Activated CD8-positive, alpha-beta T cell treated with anti-CD3 and anti-CD28 coated beads, Interleukin-2, amount 10 ng/mL, durations not matched to agents 7 days and 5 days (primary cell): Measurements from ENCODE around the gene PTPN3. TPM values are rescaled to one million over a fixed set of nuclear protein-coding genes. Genes with fewer than 3 reads are reported as not detected.

Experiments
- ATAC-seq: fragments of 150-1000 bp; cut with Tn5 transposase; one replicate; pipeline ENCODE4 v1.10.0; 2021; ENCODE audit warnings: moderate library complexity
- CTCF ChIA-PET: fragments of 350-600 bp; sonication (Branson Sonifier 250); formaldehyde crosslinking; loops from one replicate; lab custom pipeline; 2021; ENCODE audit warnings: antibody characterized with exemption; lab: Charles Lee
- POLR2A ChIA-PET: fragments of 350-600 bp; sonication (Branson Sonifier 250); formaldehyde crosslinking; loops from one replicate; lab custom pipeline; 2021; ENCODE audit warnings: antibody characterized with exemption; lab: Charles Lee
- DNase-seq: peaks from one replicate; pipeline ENCODE4 v3.0.0-alpha.2; 2020
- H3K27ac Mint-ChIP-seq: one replicate; pipeline ENCODE4 v1.8.0; 2021; ENCODE audit warnings: mild to moderate bottlenecking, mixed read lengths
- H3K27me3 Mint-ChIP-seq: one replicate; pipeline ENCODE4 v1.8.0; 2021; ENCODE audit warnings: low read depth, mixed read lengths
- H3K36me3 Mint-ChIP-seq: one replicate; pipeline ENCODE4 v1.8.0; 2021; ENCODE audit warnings: low read depth, mixed read lengths
- H3K4me1 Mint-ChIP-seq: one replicate; pipeline ENCODE4 v1.8.0; 2021; ENCODE audit warnings: low read depth, mixed read lengths
- H3K4me3 Mint-ChIP-seq: one replicate; pipeline ENCODE4 v1.8.0; 2021; ENCODE audit warnings: mild to moderate bottlenecking, mixed read lengths
- H3K9me3 Mint-ChIP-seq: one replicate; pipeline ENCODE4 v1.8.0; 2022; ENCODE audit warnings: mixed read lengths; ENCODE audit not compliant: insufficient read depth
- total RNA-seq, 2 experiments: library from RNA; stranded (reverse); gene quantifications; one replicate each; pipeline ENCODE4 v1.2.3, GENCODE V29; 2021

PTPN3 gene
- total RNA-seq, 2 experiments from 2014 or later = 0.03 TPM; not detected in 1

- H3K27ac Mint-ChIP-seq = no peak overlapping the region
- POLR2A ChIA-PET = interaction anchor here (1.0 kb wide), 1 partner anchor 10 kb away, joined by 4 read pairs; no protein-coding TSS in a partner anchor
- DNase-seq = peak; percentile 62
These were observed 96.7 kb downstream of the PTPN3 start for GRCh38 chr9:109401169-109401989.

GRCh38 chr9:109399258-109399767, 98.8 kb downstream of the PTPN3 start:
- H3K36me3 Mint-ChIP-seq = no peaks in the 10 kb centered on the region
- CTCF ChIA-PET = interaction anchor here (1.3 to 1.4 kb wide), 2 partner anchors 18 to 68 kb away, joined by 3 read pairs; no protein-coding TSS in a partner anchor
- H3K27ac Mint-ChIP-seq = no peak overlapping the region
- no peak for DNase-seq
- peaks cover 5% of the 10 kb centered on the region for H3K4me1 Mint-ChIP-seq
- H3K4me3 Mint-ChIP-seq = no peak overlapping the region
- ATAC-seq = no peak
- H3K27me3 Mint-ChIP-seq = peaks cover 12% of the 10 kb centered on the region
- POLR2A ChIA-PET = interaction anchor here (0.6 kb wide), 2 partner anchors 248 to 504 kb away, joined by 3 read pairs; no protein-coding TSS in a partner anchor
- H3K9me3 Mint-ChIP-seq = no peaks in the 10 kb centered on the region

More at GRCh38 chr9:109401169-109401989, 96.7 kb downstream of the PTPN3 start:
- H3K9me3 Mint-ChIP-seq = no peaks in the 10 kb centered on the region
- H3K27me3 Mint-ChIP-seq = peaks cover 12% of the 10 kb centered on the region
- no peak for ATAC-seq
- H3K36me3 Mint-ChIP-seq = no peaks in the 10 kb centered on the region
- no peak overlapping the region for H3K4me3 Mint-ChIP-seq
- CTCF ChIA-PET = interaction anchor here (1.0 to 1.8 kb wide), 5 partner anchors 10 to 93 kb away, joined by 3 to 7 read pairs (median 3); no protein-coding TSS in a partner anchor
- H3K4me1 Mint-ChIP-seq = peaks cover 5% of the 10 kb centered on the region

- Mint-ChIP-seq H3K27me3 (peaks cover 10% of the 10 kb centered on the region), H3K36me3 (no peaks in the 10 kb centered on the region), H3K27ac (no peak overlapping the region), H3K4me3 (no peak overlapping the region), H3K4me1 (peaks cover 2% of the 10 kb centered on the region), H3K9me3 (no peaks in the 10 kb centered on the region)
- ChIA-PET POLR2A (no interaction called here), CTCF (no interaction called here)
- ATAC-seq (no peak), DNase-seq (no peak)
These were observed 106.9 kb downstream of the PTPN3 start for GRCh38 chr9:109391176-109391575.

GRCh38 chr9:109387856-109388255, 110.3 kb downstream of the PTPN3 start:
- ChIA-PET CTCF (no interaction called here), POLR2A (no interaction called here)
- H3K36me3 Mint-ChIP-seq = no peaks in the 10 kb centered on the region
- peaks cover 14% of the 10 kb centered on the region for H3K27me3 Mint-ChIP-seq
- DNase-seq = no peak
- no peak overlapping the region for H3K27ac Mint-ChIP-seq
- H3K9me3 Mint-ChIP-seq = no peaks in the 10 kb centered on the region
- H3K4me1 Mint-ChIP-seq = peaks cover 2% of the 10 kb centered on the region
- H3K4me3 Mint-ChIP-seq = no peak overlapping the region
- ATAC-seq = no peak

GRCh38 chr9:109387206-109387605, 110.9 kb downstream of the PTPN3 start:
- DNase-seq (no peak), ATAC-seq (no peak)
- ChIA-PET POLR2A (no interaction called here), CTCF (no interaction called here)
- Mint-ChIP-seq H3K36me3 (no peaks in the 10 kb centered on the region), H3K27ac (no peak overlapping the region), H3K9me3 (no peaks in the 10 kb centered on the region), H3K4me3 (no peak overlapping the region), H3K4me1 (peaks cover 2% of the 10 kb centered on the region), H3K27me3 (peaks cover 14% of the 10 kb centered on the region)

GRCh38 chr9:109385499-109385898, 112.6 kb downstream of the PTPN3 start:
- ATAC-seq = no peak
- Mint-ChIP-seq H3K27me3 (peaks cover 7% of the 10 kb centered on the region), H3K9me3 (no peaks in the 10 kb centered on the region), H3K4me3 (no peak overlapping the region), H3K27ac (no peak overlapping the region), H3K36me3 (no peaks in the 10 kb centered on the region), H3K4me1 (peaks cover 2% of the 10 kb centered on the region)
- ChIA-PET POLR2A (no interaction called here), CTCF (no interaction called here)
- DNase-seq = no peak

- H3K4me1 Mint-ChIP-seq = peaks cover 2% of the 10 kb centered on the region
- peaks cover 7% of the 10 kb centered on the region for H3K27me3 Mint-ChIP-seq
- no peaks in the 10 kb centered on the region for H3K36me3 Mint-ChIP-seq
- H3K27ac Mint-ChIP-seq = no peak overlapping the region
- ChIA-PET POLR2A (no interaction called here), CTCF (no interaction called here)
- no peak overlapping the region for H3K4me3 Mint-ChIP-seq
- ATAC-seq (no peak), DNase-seq (no peak)
- no peaks in the 10 kb centered on the region for H3K9me3 Mint-ChIP-seq
These were observed 114.2 kb downstream of the PTPN3 start for GRCh38 chr9:109383947-109384346.

GRCh38 chr9:109383356-109383755, 114.8 kb downstream of the PTPN3 start:
- Mint-ChIP-seq H3K27ac (no peak overlapping the region), H3K4me1 (peaks cover 2% of the 10 kb centered on the region), H3K9me3 (no peaks in the 10 kb centered on the region), H3K36me3 (no peaks in the 10 kb centered on the region), H3K27me3 (peaks cover 7% of the 10 kb centered on the region), H3K4me3 (no peak overlapping the region)
- POLR2A ChIA-PET = no interaction called here
- CTCF ChIA-PET = no interaction called here
- no peak for ATAC-seq
- no peak for DNase-seq

GRCh38 chr9:109382585-109382984, 115.5 kb downstream of the PTPN3 start:
- peaks cover 2% of the 10 kb centered on the region for H3K4me1 Mint-ChIP-seq
- H3K36me3 Mint-ChIP-seq = no peaks in the 10 kb centered on the region
- no peak for DNase-seq
- H3K9me3 Mint-ChIP-seq = no peaks in the 10 kb centered on the region
- H3K4me3 Mint-ChIP-seq = no peak overlapping the region
- ChIA-PET CTCF (no interaction called here), POLR2A (no interaction called here)
- H3K27ac Mint-ChIP-seq = no peak overlapping the region
- H3K27me3 Mint-ChIP-seq = peaks cover 7% of the 10 kb centered on the region
- ATAC-seq = no peak

GRCh38 chr9:109382182-109382581, 115.9 kb downstream of the PTPN3 start:
- Mint-ChIP-seq H3K9me3 (no peaks in the 10 kb centered on the region), H3K27me3 (peaks cover 7% of the 10 kb centered on the region), H3K4me3 (no peak overlapping the region), H3K27ac (no peak overlapping the region), H3K36me3 (no peaks in the 10 kb centered on the region), H3K4me1 (peaks cover 2% of the 10 kb centered on the region)
- DNase-seq (no peak), ATAC-seq (no peak)
- CTCF ChIA-PET = no interaction called here
- POLR2A ChIA-PET = no interaction called here

GRCh38 chr9:109381011-109381729, 116.9 kb downstream of the PTPN3 start:
- no peaks in the 10 kb centered on the region for H3K36me3 Mint-ChIP-seq
- ATAC-seq (no peak), DNase-seq (no peak)
- H3K27ac Mint-ChIP-seq = no peak overlapping the region
- peaks cover 6% of the 10 kb centered on the region for H3K27me3 Mint-ChIP-seq
- no peaks in the 10 kb centered on the region for H3K9me3 Mint-ChIP-seq
- H3K4me1 Mint-ChIP-seq = no peaks in the 10 kb centered on the region
- POLR2A ChIA-PET = no interaction called here
- no peak overlapping the region for H3K4me3 Mint-ChIP-seq
- CTCF ChIA-PET = interaction anchor here (0.9 kb wide), 1 partner anchor 31 kb away, joined by 4 read pairs; no protein-coding TSS in a partner anchor

- CTCF ChIA-PET = no interaction called here
- H3K27me3 Mint-ChIP-seq = peaks cover 3% of the 10 kb centered on the region
These were observed 118.6 kb downstream of the PTPN3 start for GRCh38 chr9:109379513-109379912.

More at GRCh38 chr9:109379513-109379912, 118.6 kb downstream of the PTPN3 start:
- H3K4me3 Mint-ChIP-seq = no peak overlapping the region
- H3K4me1 Mint-ChIP-seq = no peaks in the 10 kb centered on the region
- no peak for ATAC-seq
- POLR2A ChIA-PET = no interaction called here
- no peak overlapping the region for H3K27ac Mint-ChIP-seq
- DNase-seq = no peak
- no peaks in the 10 kb centered on the region for H3K9me3 Mint-ChIP-seq
- no peaks in the 10 kb centered on the region for H3K36me3 Mint-ChIP-seq
